Loucy (cell line): Measurements from ENCODE around the gene CAP2.

Source experiments
- H2AFZ ChIP-seq: fragments of 200-600 bp; sonication (generic); 2 replicates; pipeline ENCODE4 v1.6.0; 2016; ENCODE audit warnings: antibody characterized with exemption, mild to moderate bottlenecking, low read length, moderate library complexity
- H3F3A ChIP-seq: fragments of 200-600 bp; 2 replicates; pipeline ENCODE4 v1.6.0; 2016; ENCODE audit warnings: antibody characterized with exemption, low read depth, mild to moderate bottlenecking
- H3K27me3 ChIP-seq: fragments of 200-600 bp; sonication (generic); 2 replicates; pipeline ENCODE4 v1.6.1; 2014; ENCODE audit warnings: low read length, mild to moderate bottlenecking; ENCODE audit not compliant: insufficient read depth, poor library complexity, severe bottlenecking
- H3K36me3 ChIP-seq: fragments of 200-600 bp; sonication (generic); 2 replicates; pipeline ENCODE4 v1.6.1; 2016; ENCODE audit warnings: low read length; ENCODE audit not compliant: insufficient read depth
- H3K4me1 ChIP-seq: fragments of 200-600 bp; sonication (generic); 2 replicates; pipeline ENCODE4 v1.5.1; 2014; ENCODE audit warnings: low read length, mild to moderate bottlenecking; ENCODE audit not compliant: insufficient read depth, poor library complexity, severe bottlenecking
- H3K4me2 ChIP-seq: fragments of 200-600 bp; sonication (generic); 2 replicates; pipeline ENCODE4 v1.6.0; 2014; ENCODE audit warnings: antibody characterized with exemption, low read length, low read depth, mild to moderate bottlenecking; ENCODE audit not compliant: poor library complexity, severe bottlenecking
- H3K4me3 ChIP-seq: fragments of 200-600 bp; sonication (generic); 2 replicates; pipeline ENCODE4 v1.5.1; 2014; ENCODE audit warnings: low read length, mild to moderate bottlenecking, mixed read lengths; ENCODE audit not compliant: poor library complexity, severe bottlenecking
- H3K79me2 ChIP-seq: fragments of 200-600 bp; sonication (generic); 2 replicates; pipeline ENCODE4 v1.6.1; 2014; ENCODE audit warnings: low read length; ENCODE audit not compliant: insufficient read depth
- H3K9ac ChIP-seq: fragments of 200-600 bp; sonication (generic); 2 replicates; pipeline ENCODE4 v1.6.0; 2014; ENCODE audit warnings: mild to moderate bottlenecking, low read depth, low read length, moderate library complexity; ENCODE audit not compliant: poor library complexity, severe bottlenecking
- H3K9me2 ChIP-seq: fragments of 200-600 bp; sonication (generic); replicated peaks from 2 replicates; pipeline ENCODE4 v1.6.1; 2016; ENCODE audit warnings: low read depth, low read length, mixed read lengths
- H3K9me3 ChIP-seq: fragments of 200-600 bp; sonication (generic); 2 replicates; pipeline ENCODE4 v1.6.1; 2014; ENCODE audit warnings: mild to moderate bottlenecking, antibody characterized with exemption, low read length, low read depth; ENCODE audit not compliant: insufficient read depth
- H4K20me1 ChIP-seq: fragments of 200-600 bp; sonication (generic); 2 replicates; pipeline ENCODE4 v1.6.0; 2014; ENCODE audit warnings: antibody characterized with exemption, low read length, mild to moderate bottlenecking; ENCODE audit not compliant: insufficient read depth, poor library complexity, severe bottlenecking
- EZH2phosphoT487 ChIP-seq: fragments of 200-600 bp; IDR thresholded peaks from 2 replicates; pipeline ENCODE4 v1.6.1; 2018; ENCODE audit warnings: antibody characterized with exemption, mild to moderate bottlenecking, moderate library complexity, borderline replicate concordance
- TF ChIP-seq, protein P1 (sequence below): fragments of 200-600 bp; sonication (generic); conservative IDR thresholded peaks from 2 replicates; pipeline ENCODE4 v1.5.1; 2014; ENCODE audit warnings: mild to moderate bottlenecking, antibody characterized with exemption, low read length

The CAP2 gene

DNA sequence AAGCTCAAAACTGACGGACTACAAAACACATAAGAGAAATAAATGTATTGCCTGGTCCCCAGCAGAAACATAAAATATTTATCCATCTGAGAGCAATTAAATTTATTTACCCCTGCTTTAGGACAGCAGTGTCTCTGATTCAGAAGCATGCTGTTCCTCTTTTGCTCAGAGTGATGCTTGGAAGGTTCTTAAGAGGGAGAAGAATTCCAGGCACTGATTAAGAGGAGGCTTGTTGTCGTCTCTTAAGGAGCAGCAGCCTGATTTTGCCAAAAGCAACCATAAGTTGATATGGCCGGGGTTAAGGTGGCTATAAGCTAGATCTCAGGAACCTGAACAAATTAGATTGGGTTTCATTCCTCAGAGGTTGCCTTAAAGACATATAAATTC is 25.8 kb downstream of the CAP2 start:
- no peak for TF ChIP-seq EZH2phosphoT487
- TF ChIP-seq, protein P1, sequence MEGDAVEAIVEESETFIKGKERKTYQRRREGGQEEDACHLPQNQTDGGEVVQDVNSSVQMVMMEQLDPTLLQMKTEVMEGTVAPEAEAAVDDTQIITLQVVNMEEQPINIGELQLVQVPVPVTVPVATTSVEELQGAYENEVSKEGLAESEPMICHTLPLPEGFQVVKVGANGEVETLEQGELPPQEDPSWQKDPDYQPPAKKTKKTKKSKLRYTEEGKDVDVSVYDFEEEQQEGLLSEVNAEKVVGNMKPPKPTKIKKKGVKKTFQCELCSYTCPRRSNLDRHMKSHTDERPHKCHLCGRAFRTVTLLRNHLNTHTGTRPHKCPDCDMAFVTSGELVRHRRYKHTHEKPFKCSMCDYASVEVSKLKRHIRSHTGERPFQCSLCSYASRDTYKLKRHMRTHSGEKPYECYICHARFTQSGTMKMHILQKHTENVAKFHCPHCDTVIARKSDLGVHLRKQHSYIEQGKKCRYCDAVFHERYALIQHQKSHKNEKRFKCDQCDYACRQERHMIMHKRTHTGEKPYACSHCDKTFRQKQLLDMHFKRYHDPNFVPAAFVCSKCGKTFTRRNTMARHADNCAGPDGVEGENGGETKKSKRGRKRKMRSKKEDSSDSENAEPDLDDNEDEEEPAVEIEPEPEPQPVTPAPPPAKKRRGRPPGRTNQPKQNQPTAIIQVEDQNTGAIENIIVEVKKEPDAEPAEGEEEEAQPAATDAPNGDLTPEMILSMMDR = no peak
- no peaks in the 10 kb centered on the region for H3K4me1 ChIP-seq
- H3F3A ChIP-seq = no peaks in the 10 kb centered on the region
- no peaks in the 10 kb centered on the region for H3K9me3 ChIP-seq
- H3K27me3 ChIP-seq = no peaks in the 10 kb centered on the region
- no peaks in the 10 kb centered on the region for H3K36me3 ChIP-seq
- no peak overlapping the region for H2AFZ ChIP-seq
- H3K9me2 ChIP-seq = no peaks in the 10 kb centered on the region
- H3K9ac ChIP-seq = no peak overlapping the region
- H3K4me2 ChIP-seq = no peak overlapping the region
- no peaks in the 10 kb centered on the region for H3K79me2 ChIP-seq
- H4K20me1 ChIP-seq = no peaks in the 10 kb centered on the region
- no peak overlapping the region for H3K4me3 ChIP-seq

DNA sequence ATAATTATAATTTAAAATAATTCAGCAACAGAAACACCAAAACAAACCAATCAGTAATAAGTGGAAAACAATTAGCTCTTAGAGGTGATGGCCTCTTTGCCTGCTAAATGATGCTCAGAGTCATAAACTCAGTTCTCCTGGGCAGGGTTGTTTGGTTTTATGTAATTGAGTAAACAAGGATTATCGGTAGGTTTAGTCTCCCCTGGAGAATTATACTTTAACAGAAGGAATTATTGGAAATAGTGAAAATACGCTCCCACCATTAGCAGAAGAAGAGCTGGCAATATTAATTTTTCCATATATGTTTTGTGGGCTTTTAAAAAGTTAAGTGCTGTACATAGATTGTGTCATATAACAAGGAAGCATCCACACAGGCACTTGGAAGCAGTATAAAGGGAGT is 27.0 kb downstream of the CAP2 start:
- Histone ChIP-seq H2AFZ (no peak overlapping the region), H3K4me2 (no peak overlapping the region), H4K20me1 (no peaks in the 10 kb centered on the region), H3K9me2 (no peaks in the 10 kb centered on the region), H3K79me2 (no peaks in the 10 kb centered on the region), H3K27me3 (no peaks in the 10 kb centered on the region), H3K9me3 (no peaks in the 10 kb centered on the region), H3K36me3 (no peaks in the 10 kb centered on the region), H3K4me1 (no peaks in the 10 kb centered on the region), H3F3A (no peaks in the 10 kb centered on the region), H3K9ac (no peak overlapping the region), H3K4me3 (no peak overlapping the region)
- TF ChIP-seq EZH2phosphoT487 = no peak

DNA sequence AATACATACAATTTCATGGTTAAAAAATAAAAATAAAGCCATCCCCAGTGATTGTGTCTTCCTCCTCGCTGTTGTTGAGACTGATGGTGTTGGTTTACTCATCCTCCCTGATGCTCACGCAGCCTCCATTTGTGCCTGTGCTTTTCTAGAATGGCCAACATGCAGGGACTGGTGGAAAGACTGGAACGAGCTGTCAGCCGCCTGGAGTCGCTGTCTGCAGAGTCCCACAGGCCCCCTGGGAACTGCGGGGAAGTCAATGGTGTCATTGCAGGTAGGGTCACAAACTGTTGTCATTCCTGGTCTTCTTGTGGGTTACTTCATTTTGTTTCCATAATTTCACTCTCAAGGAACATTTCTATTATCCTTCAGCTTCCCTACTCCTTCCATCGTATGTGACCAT is 28.0 kb downstream of the CAP2 start:
- Histone ChIP-seq H3K36me3 (no peaks in the 10 kb centered on the region), H4K20me1 (no peaks in the 10 kb centered on the region), H3K9ac (no peak overlapping the region), H3K9me3 (no peaks in the 10 kb centered on the region), H3K4me1 (no peaks in the 10 kb centered on the region), H3K4me2 (no peak overlapping the region), H3K79me2 (no peaks in the 10 kb centered on the region), H3K27me3 (no peaks in the 10 kb centered on the region), H2AFZ (no peak overlapping the region), H3K4me3 (no peak overlapping the region), H3K9me2 (no peaks in the 10 kb centered on the region), H3F3A (no peaks in the 10 kb centered on the region)
- TF ChIP-seq EZH2phosphoT487 = no peak

DNA sequence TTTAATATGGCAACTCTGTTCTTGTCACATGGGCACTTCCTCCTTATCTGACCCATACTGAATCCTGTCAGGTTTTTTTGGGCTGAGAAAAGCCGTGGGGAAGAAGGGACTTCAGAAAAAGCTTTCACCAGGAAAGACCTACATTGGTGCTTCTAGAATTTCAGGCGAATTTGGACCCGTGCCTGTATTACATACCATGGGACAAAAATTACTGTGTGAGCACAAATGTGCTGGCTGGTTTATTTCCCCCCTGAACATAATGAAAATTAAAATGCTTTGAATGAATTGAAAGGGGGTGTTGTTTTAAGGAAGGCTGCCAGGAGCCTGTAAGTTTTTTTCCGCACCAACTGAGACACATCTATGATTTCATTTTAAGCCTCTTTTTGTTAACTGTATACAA is 29.6 kb downstream of the CAP2 start:
- TF ChIP-seq, protein P1 = no peak
- Histone ChIP-seq H3K4me2 (no peak overlapping the region), H3K9me3 (no peaks in the 10 kb centered on the region)

More for the DNA sequence above, 29.6 kb downstream of the CAP2 start:
- no peaks in the 10 kb centered on the region for H3K79me2 ChIP-seq
- no peaks in the 10 kb centered on the region for H4K20me1 ChIP-seq
- no peaks in the 10 kb centered on the region for H3K9me2 ChIP-seq
- H2AFZ ChIP-seq = no peak overlapping the region
- H3K9ac ChIP-seq = no peak overlapping the region
- no peak overlapping the region for H3K4me3 ChIP-seq
- no peaks in the 10 kb centered on the region for H3F3A ChIP-seq
- no peaks in the 10 kb centered on the region for H3K36me3 ChIP-seq
- no peaks in the 10 kb centered on the region for H3K27me3 ChIP-seq
- H3K4me1 ChIP-seq = no peaks in the 10 kb centered on the region
